SK-N-SH (cell line): ENCODE data around the gene TFAP2A.

ENCODE experiments used
- POLR2AphosphoS5 ChIP-seq: IDR thresholded peaks from 2 replicates; pipeline ENCODE4 v1.6.1; 2012; ENCODE audit warnings: low read depth, low read length
- TCF12 ChIP-seq: IDR thresholded peaks from 2 replicates; pipeline ENCODE4 v1.4.0; 2012
- YY1 ChIP-seq: IDR thresholded peaks from 2 replicates; pipeline ENCODE4 v1.4.0; 2012; ENCODE audit warnings: low read depth, mild to moderate bottlenecking

GRCh38 chr6:10460096-10460495 is 45.2 kb upstream of the TFAP2A start:
- no peak for TF ChIP-seq YY1
- no peak for TF ChIP-seq POLR2AphosphoS5
- TF ChIP-seq TCF12, result no peak
